ENCODE measurements around the gene KRT40.
A peak's percentile ranks its signal among the peaks of the same experiment; 100 is the strongest.

The KRT40 gene

DNA sequence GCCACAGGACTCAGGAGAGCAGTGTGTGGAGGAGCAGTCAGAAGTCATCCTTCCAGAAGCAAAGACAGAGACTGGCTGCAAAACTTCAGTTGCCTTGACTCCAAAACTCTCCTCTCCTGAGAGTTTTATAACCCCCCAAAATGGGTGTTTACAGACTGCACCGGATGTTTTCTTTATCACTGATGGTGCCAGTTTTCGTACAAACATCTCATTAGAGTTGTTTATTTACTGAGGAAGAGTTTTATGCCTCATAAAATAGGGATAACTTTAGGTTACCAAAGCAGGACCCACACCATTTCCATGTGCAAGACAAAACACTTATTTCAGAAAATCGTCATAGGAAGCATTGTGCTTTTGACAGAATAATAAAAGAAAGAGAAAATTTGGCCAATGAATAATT is at the start of gene KRT40:
KRT40 (minus strand) TSS at position 101 of the 400 bp plus-strand sequence; CDS start at position 48, 53 bp downstream.
- no peak within 1 kb of the TSS for H3K4me3 ChIP-seq (replicated peaks; ENCODE audit: low read depth, low read length)
- no peak for DNase-seq (ENCODE audit: extremely low read depth, low read depth)
- TF ChIP-seq, protein P1, sequence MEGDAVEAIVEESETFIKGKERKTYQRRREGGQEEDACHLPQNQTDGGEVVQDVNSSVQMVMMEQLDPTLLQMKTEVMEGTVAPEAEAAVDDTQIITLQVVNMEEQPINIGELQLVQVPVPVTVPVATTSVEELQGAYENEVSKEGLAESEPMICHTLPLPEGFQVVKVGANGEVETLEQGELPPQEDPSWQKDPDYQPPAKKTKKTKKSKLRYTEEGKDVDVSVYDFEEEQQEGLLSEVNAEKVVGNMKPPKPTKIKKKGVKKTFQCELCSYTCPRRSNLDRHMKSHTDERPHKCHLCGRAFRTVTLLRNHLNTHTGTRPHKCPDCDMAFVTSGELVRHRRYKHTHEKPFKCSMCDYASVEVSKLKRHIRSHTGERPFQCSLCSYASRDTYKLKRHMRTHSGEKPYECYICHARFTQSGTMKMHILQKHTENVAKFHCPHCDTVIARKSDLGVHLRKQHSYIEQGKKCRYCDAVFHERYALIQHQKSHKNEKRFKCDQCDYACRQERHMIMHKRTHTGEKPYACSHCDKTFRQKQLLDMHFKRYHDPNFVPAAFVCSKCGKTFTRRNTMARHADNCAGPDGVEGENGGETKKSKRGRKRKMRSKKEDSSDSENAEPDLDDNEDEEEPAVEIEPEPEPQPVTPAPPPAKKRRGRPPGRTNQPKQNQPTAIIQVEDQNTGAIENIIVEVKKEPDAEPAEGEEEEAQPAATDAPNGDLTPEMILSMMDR (IDR thresholded peaks at IDR 0.05; ENCODE audit: low read depth, low read length, missing control alignments): no peak

- DNase-seq (ENCODE audit: extremely low read depth, low read depth): no peak
- no peak within 1 kb of the TSS for H3K4me3 ChIP-seq (replicated peaks; ENCODE audit: low read depth, low read length)
- TF ChIP-seq, protein P1 (IDR thresholded peaks at IDR 0.05; ENCODE audit: low read depth, low read length, missing control alignments): no peak
These were observed 45.6 kb upstream of the KRT40 start, which contains the start of gene KRTAP1-4 for GRCh38 chr17:41029633-41030245. KRTAP1-4 (minus strand) TSS chr17:41030195; CDS start chr17:41030078, 117 bp downstream.

GRCh38 chr17:41026715-41027471 is 42.8 kb upstream of the KRT40 start, which contains the start of gene KRTAP1-5:
KRTAP1-5 (minus strand) TSS chr17:41027208; CDS start chr17:41027155, 53 bp downstream.
- no peak within 1 kb of the TSS for H3K4me3 ChIP-seq (replicated peaks; ENCODE audit: low read depth, low read length)
- DNase-seq (ENCODE audit: extremely low read depth, low read depth): peak; percentile 52

DNA sequence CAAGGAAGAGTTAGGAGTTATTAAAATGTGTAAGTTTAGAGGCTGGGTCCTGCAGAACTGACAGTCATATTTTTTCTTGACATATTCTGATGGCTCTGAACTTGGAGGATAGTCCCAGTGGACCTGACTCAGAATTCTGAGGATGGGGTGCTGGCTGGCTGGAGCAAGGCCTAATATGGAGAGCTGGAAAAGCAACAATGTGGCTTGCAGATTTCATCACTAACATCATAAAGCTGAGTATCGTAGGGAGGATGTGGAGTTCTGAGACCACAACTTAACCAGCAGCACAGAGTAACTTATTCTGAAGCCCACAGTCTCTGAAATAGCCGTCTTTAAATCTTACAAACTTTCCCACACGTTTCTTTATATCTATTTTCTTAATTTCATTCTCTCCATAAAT is 40.6 kb upstream of the KRT40 start:
- TF ChIP-seq, protein P1 (IDR thresholded peaks at IDR 0.05; ENCODE audit: low read depth, low read length, missing control alignments): no peak
- no peak overlapping the region for H3K4me3 ChIP-seq (replicated peaks; ENCODE audit: low read depth, low read length)
- no peak for DNase-seq (ENCODE audit: extremely low read depth, low read depth)

More at GRCh38 chr17:41026715-41027471, 42.8 kb upstream of the KRT40 start, which contains the start of gene KRTAP1-5:
- TF ChIP-seq, protein P1 (IDR thresholded peaks at IDR 0.05; ENCODE audit: low read depth, low read length, missing control alignments): no peak

DNA sequence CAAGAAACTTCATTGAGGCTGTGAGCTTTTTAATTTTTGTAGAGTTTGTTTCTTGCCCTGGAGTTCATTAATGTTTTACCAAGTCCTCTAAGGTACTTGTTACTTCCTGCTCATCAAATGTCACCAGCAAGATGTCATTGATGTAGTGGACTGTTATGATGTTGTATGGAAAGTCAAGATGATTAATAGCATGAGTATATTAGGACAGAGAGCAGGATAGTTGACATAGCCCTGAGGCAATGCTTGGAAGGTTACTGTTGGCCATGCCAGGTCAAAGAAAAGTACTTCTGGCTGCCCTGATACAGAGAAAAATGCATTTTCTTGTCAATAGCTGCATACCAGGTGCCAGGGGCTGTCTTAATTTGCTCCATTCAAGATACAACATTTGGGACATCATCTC is 36.2 kb upstream of the KRT40 start:
- DNase-seq (ENCODE audit: extremely low read depth, low read depth): no peak
- TF ChIP-seq, protein P1 (IDR thresholded peaks at IDR 0.05; ENCODE audit: low read depth, low read length, missing control alignments): no peak
- no peak overlapping the region for H3K4me3 ChIP-seq (replicated peaks; ENCODE audit: low read depth, low read length)

DNA sequence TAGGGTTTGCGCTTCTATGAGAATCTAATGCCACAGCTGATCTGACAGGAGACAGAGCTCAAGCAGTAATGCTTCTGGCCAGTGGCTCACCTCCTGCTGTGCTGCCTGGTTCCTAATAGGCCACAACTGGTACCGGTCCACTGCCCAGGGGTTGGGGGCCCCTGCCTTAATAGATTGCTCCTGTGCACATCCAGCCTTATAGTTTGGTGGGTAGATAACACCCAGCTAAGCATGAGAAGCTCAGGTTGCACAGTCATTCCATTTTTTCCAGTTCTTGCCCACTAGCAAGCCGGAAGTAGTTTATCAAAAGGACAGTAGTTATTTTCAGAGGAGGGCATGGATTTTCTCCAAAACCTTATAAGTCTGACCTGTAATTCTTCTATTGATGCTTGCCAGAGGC is 35.3 kb upstream of the KRT40 start:
- TF ChIP-seq, protein P1 (IDR thresholded peaks at IDR 0.05; ENCODE audit: low read depth, low read length, missing control alignments): no peak
- H3K4me3 ChIP-seq (replicated peaks; ENCODE audit: low read depth, low read length): no peak overlapping the region
- no peak for DNase-seq (ENCODE audit: extremely low read depth, low read depth)

Data from HFF-Myc (cell line).